ENCODE results near the gene ZNF790.
A peak's percentile ranks its signal among the peaks of the same experiment; 100 is the strongest.

ZNF790 gene

DNA sequence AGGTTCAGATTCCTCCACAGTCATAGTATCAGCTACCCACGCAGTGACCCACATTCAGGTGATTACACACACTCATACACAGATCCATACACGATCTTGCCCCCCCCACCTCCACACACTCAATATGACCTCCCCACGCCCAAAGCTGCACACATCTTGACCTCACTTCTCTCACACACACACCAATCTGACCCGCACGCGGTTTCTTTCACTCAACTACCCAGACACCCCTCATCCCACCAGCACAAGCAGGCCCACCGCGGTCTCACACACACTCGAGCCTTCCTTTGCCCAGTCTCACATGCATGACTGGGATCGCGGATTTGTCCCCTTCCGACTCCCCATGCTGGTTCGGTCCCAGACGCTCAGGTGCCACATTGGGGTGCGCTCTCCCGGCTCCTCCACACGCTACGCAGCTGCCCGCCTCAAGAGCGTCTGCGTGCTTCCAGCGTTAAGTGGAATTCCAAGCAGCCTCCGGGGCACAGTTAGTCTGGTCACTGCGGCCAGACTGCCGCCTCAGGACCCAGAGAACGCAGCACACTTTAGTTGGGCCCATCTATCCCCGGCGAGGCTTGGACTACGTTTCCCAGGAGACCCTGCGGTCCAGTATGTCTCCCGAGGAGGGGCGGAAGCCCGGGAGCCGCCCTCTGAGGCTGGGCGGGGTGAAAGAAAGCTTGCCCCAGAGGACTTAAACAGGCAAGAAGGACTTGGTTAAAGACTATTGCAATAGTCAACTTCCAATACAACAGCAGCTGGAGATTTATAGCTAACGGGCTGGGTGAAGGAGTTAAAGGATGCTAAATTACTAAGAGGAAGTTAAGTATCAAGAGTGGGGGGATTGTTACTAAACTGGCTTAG, 11.7 kb upstream of the ZNF790 start:
- Histone ChIP-seq H3K27ac (peak overlapping the region; percentile 82), H3K27me3 (no peaks in the 10 kb centered on the region), H3K36me3 (no peaks in the 10 kb centered on the region), H3K9me3 (no peaks in the 10 kb centered on the region), H3K4me1 (ENCODE audit: control insufficient read depth in 1 of 2, insufficient read depth in 1 of 2, low read depth in 1 of 2, low read length in 1 of 2) (peaks cover 22 to 24% of the 10 kb centered on the region in 2 experiments), H3K4me3 (ENCODE audit: low read depth in 1 of 2, low read length in 1 of 2) (peak overlapping the region; percentile 65 to 80)
- TF ChIP-seq, protein P1, sequence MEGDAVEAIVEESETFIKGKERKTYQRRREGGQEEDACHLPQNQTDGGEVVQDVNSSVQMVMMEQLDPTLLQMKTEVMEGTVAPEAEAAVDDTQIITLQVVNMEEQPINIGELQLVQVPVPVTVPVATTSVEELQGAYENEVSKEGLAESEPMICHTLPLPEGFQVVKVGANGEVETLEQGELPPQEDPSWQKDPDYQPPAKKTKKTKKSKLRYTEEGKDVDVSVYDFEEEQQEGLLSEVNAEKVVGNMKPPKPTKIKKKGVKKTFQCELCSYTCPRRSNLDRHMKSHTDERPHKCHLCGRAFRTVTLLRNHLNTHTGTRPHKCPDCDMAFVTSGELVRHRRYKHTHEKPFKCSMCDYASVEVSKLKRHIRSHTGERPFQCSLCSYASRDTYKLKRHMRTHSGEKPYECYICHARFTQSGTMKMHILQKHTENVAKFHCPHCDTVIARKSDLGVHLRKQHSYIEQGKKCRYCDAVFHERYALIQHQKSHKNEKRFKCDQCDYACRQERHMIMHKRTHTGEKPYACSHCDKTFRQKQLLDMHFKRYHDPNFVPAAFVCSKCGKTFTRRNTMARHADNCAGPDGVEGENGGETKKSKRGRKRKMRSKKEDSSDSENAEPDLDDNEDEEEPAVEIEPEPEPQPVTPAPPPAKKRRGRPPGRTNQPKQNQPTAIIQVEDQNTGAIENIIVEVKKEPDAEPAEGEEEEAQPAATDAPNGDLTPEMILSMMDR (IDR thresholded peaks at IDR 0.05): no peak

DNA sequence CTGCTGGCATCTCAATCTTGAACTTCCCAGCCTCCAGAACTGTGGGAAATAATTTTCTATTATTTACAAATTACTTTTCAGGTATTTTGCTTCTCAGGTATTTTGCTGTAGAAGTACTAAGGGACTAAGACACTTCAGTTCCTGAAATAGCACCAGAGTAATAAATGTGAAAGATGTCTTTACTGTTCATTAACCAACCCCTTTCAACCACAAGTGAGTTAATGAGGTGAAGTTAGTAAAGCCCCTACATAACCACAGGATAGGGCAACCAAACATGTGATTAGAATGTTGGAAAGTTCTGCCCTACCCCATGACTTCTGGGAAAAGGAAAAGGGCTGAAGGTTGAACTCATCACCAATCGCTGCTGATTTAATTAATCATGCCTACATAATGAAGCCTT, 9.8 kb upstream of the ZNF790 start:
- Histone ChIP-seq H3K9me3 (no peaks in the 10 kb centered on the region), H3K27me3 (no peaks in the 10 kb centered on the region), H3K4me1 (ENCODE audit: control insufficient read depth in 1 of 2, insufficient read depth in 1 of 2, low read depth in 1 of 2, low read length in 1 of 2) (peaks cover 22 to 24% of the 10 kb centered on the region in 2 experiments), H3K4me3 (ENCODE audit: low read depth in 1 of 2, low read length in 1 of 2) (no peak overlapping the region), H3K27ac (no peak overlapping the region), H3K36me3 (no peaks in the 10 kb centered on the region)
- TF ChIP-seq, protein P1 (IDR thresholded peaks at IDR 0.05): no peak

DNA sequence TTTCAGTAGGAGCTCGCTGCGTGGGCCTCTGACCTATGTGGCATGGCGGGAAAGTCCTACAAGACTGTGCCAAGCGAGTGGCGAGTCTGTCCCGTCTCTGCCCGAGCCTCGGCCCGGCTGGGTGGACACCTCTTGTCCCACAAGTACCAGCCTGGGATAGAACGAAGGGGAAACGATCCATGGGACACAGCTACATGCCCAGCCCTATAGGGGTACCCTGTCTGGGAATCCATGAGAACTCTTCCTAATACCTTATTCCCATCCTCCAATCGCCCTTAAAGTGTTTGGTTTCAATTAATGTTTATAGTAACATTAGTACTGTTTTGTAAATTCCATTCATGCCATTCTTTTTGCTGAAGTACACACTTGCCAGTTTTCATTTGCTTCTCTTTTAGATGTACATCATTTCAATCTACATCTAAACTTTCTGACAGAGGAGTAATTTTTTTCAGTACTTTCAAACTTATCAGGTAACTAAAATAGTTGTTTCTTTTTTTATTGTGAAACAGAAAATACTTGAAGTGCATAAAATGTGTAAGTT, 667 bp upstream of the ZNF790 start:
- Histone ChIP-seq H3K4me1 (ENCODE audit: control insufficient read depth in 1 of 2, insufficient read depth in 1 of 2, low read depth in 1 of 2, low read length in 1 of 2) (peaks cover 14 to 18% of the 10 kb centered on the region in 2 experiments), H3K36me3 (no peaks in the 10 kb centered on the region), H3K27me3 (no peaks in the 10 kb centered on the region), H3K4me3 (ENCODE audit: low read depth in 1 of 2, low read length in 1 of 2) (peak overlapping the region; percentile 72 to 74), H3K27ac (no peak overlapping the region), H3K9me3 (peaks cover under 1% of the 10 kb centered on the region)
- TF ChIP-seq, protein P1 (IDR thresholded peaks at IDR 0.05): no peak

DNA sequence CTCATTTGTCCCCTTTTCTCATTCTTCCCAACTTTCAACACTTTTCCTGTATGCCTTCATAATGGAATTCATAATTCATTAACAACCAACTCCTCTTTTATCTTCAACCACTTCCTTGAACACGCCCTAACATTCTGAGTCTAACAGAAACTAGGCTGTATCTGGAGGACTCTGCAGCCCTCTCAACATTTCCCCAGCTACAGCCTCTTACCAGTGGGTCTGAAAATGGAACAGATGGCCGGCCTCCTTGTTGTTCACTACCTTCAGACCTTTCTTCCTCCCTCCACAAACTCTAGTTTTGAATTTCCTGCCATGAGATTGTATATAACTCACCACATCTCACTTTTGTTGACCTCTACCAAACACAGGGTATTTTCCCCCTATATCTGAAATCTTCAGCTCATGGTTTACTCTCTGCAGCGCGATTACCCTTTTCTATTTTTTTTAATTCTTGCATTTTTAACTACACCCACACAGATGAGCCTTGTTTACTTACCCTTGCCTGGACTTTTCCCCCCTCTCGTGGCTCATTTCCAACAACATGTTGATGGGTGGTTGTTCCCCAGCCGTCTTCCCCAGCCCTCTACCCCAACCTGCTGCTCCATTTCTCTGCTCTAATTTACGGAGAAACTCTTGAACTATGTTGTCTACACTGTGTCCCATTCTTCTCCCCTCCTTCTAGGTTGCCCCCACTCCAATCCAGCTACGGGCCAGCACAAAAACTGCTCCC, 846 bp downstream of the ZNF790 start:
- TF ChIP-seq, protein P1 (IDR thresholded peaks at IDR 0.05): no peak
- H3K4me1 ChIP-seq (ENCODE audit: control insufficient read depth in 1 of 2, insufficient read depth in 1 of 2, low read depth in 1 of 2, low read length in 1 of 2): peaks cover 14 to 18% of the 10 kb centered on the region in 2 experiments
- H3K4me3 ChIP-seq (ENCODE audit: low read depth in 1 of 2, low read length in 1 of 2): peak overlapping the region; percentile 72 to 74
- no peaks in the 10 kb centered on the region for H3K27me3 ChIP-seq
- peaks cover 11% of the 10 kb centered on the region for H3K9me3 ChIP-seq
- peak overlapping the region; percentile 76 for H3K27ac ChIP-seq
- no peaks in the 10 kb centered on the region for H3K36me3 ChIP-seq

DNA sequence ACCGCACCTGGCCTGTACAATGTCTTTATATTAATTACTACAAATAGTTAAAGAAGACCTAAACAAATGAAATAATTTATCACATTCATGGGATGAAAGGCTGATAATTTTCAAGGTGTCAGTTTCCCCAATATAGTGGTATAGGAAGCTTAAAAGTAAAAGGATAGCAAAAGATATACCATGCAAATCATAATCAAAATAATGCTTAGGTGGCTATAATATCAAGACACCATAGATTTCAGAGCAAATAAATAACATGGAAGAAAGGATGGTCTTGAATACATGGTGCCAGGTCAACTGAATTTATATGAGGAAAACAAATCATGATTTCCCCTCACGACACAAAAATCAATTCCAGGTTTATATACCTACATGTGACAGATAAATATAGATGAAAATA, 4.8 kb downstream of the ZNF790 start:
- no peak overlapping the region for H3K4me3 ChIP-seq (ENCODE audit: low read depth in 1 of 2, low read length in 1 of 2)
- no peaks in the 10 kb centered on the region for H3K36me3 ChIP-seq
- H3K9me3 ChIP-seq: peaks cover 30% of the 10 kb centered on the region
- no peaks in the 10 kb centered on the region for H3K27me3 ChIP-seq
- TF ChIP-seq, protein P1 (IDR thresholded peaks at IDR 0.05): no peak
- no peak overlapping the region for H3K27ac ChIP-seq
- H3K4me1 ChIP-seq (ENCODE audit: control insufficient read depth in 1 of 2, insufficient read depth in 1 of 2, low read depth in 1 of 2, low read length in 1 of 2): peaks cover 10 to 12% of the 10 kb centered on the region in 2 experiments
